Subcutaneous abdominal adipose tissue (tissue), 5 donors: ENCODE results near the gene RPS19BP1.

Experiments used
- H3K27ac ChIP-seq: one replicate; pipeline ENCODE4 v1.7.0; 2013; ENCODE audit warnings: low read depth, mild to moderate bottlenecking, inconsistent platforms, low read length, moderate library complexity
- H3K27me3 ChIP-seq, 5 donors: one replicate each; pipeline ENCODE4 v1.7.0; 2013; ENCODE audit warnings: low read length in 5 of 5, inconsistent platforms in 1 of 5; ENCODE audit not compliant: control insufficient read depth in 5 of 5, insufficient read depth in 4 of 5
- H3K36me3 ChIP-seq, 5 donors: one replicate each; pipeline ENCODE4 v1.7.0; 2013; ENCODE audit warnings: low read length in 5 of 5; ENCODE audit not compliant: control insufficient read depth in 5 of 5, insufficient read depth in 5 of 5
- H3K4me1 ChIP-seq, 5 donors: one replicate each; pipeline ENCODE4 v1.7.0; 2013; ENCODE audit warnings: low read length in 5 of 5, mild to moderate bottlenecking in 3 of 5, moderate library complexity in 1 of 5; ENCODE audit not compliant: control insufficient read depth in 5 of 5, insufficient read depth in 5 of 5
- H3K4me3 ChIP-seq, 5 donors: one replicate each; pipeline ENCODE4 v1.7.0; 2013; ENCODE audit warnings: low read length in 5 of 5, low read depth in 1 of 5
- H3K9ac ChIP-seq, 5 donors: one replicate each; pipeline ENCODE4 v1.7.0; 2013; ENCODE audit warnings: low read length in 5 of 5, mild to moderate bottlenecking in 4 of 5, moderate library complexity in 3 of 5
- H3K9me3 ChIP-seq, 5 donors: one replicate each; pipeline ENCODE4 v1.7.0; 2013; ENCODE audit warnings: low read length in 5 of 5; ENCODE audit not compliant: control insufficient read depth in 5 of 5
- donor health status: healthy.
- donor health status: healthy.
- donor health status: healthy.
- donor health status: healthy.
- donor health status: healthy.

RPS19BP1 gene

DNA sequence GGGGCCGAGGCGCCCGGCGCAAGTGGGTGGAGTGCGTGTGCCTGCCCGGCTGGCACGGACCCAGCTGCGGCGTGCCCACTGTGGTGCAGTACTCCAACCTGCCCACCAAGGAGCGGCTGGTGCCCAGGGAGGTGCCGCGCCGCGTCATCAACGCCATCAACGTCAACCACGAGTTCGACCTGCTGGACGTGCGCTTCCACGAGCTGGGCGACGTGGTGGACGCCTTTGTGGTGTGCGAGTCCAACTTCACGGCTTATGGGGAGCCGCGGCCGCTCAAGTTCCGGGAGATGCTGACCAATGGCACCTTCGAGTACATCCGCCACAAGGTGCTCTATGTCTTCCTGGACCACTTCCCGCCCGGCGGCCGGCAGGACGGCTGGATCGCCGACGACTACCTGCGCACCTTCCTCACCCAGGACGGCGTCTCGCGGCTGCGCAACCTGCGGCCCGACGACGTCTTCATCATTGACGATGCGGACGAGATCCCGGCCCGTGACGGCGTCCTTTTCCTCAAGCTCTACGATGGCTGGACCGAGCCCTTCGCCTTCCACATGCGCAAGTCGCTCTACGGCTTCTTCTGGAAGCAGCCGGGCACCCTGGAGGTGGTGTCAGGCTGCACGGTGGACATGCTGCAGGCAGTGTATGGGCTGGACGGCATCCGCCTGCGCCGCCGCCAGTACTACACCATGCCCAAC is 44.6 kb downstream of the RPS19BP1 start:
- no peaks in the 10 kb centered on the region for H3K27me3 ChIP-seq

DNA sequence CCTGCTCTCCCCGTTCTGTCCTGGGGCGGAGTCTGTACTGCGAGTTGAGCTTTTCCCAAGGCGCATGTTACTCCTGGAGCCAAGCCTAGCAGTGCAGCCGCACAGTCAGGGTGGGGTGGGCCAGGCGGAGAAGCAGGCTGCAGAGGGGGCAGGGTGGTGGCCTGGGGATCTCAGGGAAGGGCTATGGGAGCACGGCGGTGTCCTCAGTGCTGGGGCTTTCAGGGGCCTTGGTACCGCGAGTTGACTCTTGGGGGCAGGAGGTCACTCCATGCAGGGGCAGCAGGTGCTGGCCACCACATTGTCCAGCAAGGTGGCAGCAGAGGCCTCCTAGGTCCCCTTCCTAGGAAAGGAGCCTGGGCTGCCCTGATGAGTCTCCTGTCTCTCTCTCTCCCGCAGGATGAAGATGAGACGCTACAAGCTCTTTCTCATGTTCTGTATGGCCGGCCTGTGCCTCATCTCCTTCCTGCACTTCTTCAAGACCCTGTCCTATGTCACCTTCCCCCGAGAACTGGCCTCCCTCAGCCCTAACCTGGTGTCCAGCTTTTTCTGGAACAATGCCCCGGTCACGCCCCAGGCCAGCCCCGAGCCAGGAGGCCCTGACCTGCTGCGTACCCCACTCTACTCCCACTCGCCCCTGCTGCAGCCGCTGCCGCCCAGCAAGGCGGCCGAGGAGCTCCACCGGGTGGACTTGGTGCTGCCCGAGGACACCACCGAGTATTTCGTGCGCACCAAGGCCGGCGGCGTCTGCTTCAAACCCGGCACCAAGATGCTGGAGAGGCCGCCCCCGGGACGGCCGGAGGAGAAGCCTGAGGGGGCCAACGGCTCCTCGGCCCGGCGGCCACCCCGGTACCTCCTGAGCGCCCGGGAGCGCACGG is 45.4 kb downstream of the RPS19BP1 start:
- no peaks in the 10 kb centered on the region for H3K27me3 ChIP-seq
- no peak overlapping the region for H3K27ac ChIP-seq
- peaks cover 0 to 10% (median 9%) of the 10 kb centered on the region in 5 donors for H3K36me3 ChIP-seq
- peaks cover 0 to 25% (median 18%) of the 10 kb centered on the region in 5 donors for H3K4me1 ChIP-seq
- no peaks in the 10 kb centered on the region for H3K9me3 ChIP-seq
- H3K4me3 ChIP-seq: no peak overlapping the region
- H3K9ac ChIP-seq: no peak overlapping the region

More for the DNA sequence above, 44.6 kb downstream of the RPS19BP1 start:
- Histone ChIP-seq H3K36me3 (peaks cover 0 to 10% (median 9%) of the 10 kb centered on the region in 5 donors), H3K4me3 (no peak overlapping the region), H3K9me3 (no peaks in the 10 kb centered on the region), H3K27ac (no peak overlapping the region), H3K9ac (no peak overlapping the region), H3K4me1 (peaks cover 0 to 20% (median 18%) of the 10 kb centered on the region in 5 donors)

DNA sequence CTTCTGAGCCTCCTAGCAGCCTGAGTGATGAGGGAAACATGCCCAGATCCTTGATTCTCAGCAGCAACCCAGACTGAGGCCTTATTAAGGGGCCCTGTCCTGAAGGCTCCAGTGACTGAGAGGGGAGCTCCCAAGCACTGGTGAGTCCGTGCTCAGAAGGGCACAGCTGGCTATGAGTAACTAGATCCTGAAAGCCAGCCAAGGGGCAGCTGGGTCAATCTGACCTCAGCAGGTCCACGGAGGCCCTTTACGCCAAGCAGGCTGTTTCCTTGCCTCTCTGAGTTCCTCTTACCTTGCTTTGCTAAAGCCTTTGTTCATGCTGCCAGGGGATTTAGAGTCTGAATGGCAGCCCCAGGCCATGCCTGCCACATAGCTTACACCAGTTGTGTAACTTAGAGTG is 49.8 kb downstream of the RPS19BP1 start:
- Histone ChIP-seq H3K9me3 (no peaks in the 10 kb centered on the region), H3K27me3 (no peaks in the 10 kb centered on the region), H3K36me3 (peaks cover 0 to 2% (median 0%) of the 10 kb centered on the region in 5 donors), H3K27ac (no peak overlapping the region), H3K4me3 (no peak overlapping the region), H3K9ac (no peak overlapping the region), H3K4me1 (peaks cover 0 to 29% (median 13%) of the 10 kb centered on the region in 5 donors)

DNA sequence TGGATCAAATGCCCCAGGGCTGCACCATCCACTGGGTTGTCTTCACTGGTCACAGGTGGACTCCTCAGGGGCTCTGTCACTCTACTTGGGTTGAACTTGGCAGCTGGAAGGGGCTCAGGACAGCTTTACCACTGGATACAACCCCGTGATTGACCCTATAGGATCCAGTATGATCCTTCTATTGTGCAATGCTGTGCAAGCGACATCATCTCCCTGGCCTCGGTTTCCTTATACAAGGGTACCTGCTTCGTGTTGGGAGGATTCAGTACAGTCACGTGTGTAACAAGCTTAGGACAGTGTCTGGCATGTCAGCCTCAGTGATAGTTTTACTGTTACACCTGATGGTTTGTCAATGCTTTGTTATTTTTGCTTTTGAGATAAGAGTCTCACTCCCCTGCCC is 51.0 kb downstream of the RPS19BP1 start:
- Histone ChIP-seq H3K4me1 (peaks cover 0 to 25% (median 8%) of the 10 kb centered on the region in 5 donors), H3K36me3 (no peaks in the 10 kb centered on the region), H3K9ac (no peak overlapping the region), H3K27ac (no peak overlapping the region), H3K27me3 (no peaks in the 10 kb centered on the region), H3K4me3 (no peak overlapping the region), H3K9me3 (no peaks in the 10 kb centered on the region)

DNA sequence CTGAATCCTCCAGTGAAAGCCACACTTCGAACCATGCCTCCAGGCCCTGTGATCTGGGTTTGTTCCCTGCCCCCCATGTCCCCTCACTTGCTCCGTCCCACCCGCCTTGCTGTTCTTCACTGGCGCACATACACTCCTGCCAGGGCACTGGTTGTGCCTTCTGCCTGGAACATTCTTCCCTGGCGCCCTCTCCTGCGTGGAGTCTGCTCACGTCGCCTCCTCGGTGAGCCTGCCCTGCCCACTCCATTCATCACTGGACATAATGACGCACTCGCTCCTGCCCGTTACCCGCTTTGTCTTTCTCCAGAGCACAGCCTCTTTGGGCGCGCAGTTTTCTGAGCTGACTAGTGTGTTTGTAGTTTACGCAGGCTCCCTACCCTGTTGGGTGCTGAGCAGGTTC is 51.5 kb downstream of the RPS19BP1 start:
- Histone ChIP-seq H3K9ac (no peak overlapping the region), H3K4me3 (no peak overlapping the region), H3K27me3 (no peaks in the 10 kb centered on the region), H3K36me3 (no peaks in the 10 kb centered on the region), H3K4me1 (peaks cover 2 to 28% (median 13%) of the 10 kb centered on the region in 5 donors), H3K27ac (no peak overlapping the region), H3K9me3 (no peaks in the 10 kb centered on the region)

DNA sequence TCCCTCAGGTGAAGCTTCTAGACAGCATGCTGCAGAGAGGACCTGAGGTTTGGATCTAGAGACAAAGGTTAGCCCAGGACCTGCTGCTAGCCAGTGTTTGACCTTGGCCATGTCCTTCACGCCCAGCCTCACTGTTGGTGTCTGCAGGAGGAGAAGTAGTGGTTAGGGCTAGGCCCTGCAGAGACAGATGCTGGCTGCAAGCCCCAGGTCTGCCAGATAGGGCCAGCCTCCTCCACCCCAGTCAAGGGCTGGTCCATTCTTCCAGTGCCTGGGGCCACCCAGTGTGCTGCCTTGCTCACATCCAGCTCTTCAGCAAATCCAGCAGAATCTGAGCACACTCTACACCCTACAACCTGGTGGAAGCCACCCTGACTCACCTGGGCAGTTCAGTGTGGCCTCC is 52.0 kb downstream of the RPS19BP1 start:
- Histone ChIP-seq H3K9ac (no peak overlapping the region), H3K36me3 (no peaks in the 10 kb centered on the region), H3K27ac (no peak overlapping the region), H3K9me3 (no peaks in the 10 kb centered on the region), H3K4me3 (no peak overlapping the region), H3K4me1 (peaks cover 4 to 33% (median 15%) of the 10 kb centered on the region in 5 donors), H3K27me3 (no peaks in the 10 kb centered on the region)

DNA sequence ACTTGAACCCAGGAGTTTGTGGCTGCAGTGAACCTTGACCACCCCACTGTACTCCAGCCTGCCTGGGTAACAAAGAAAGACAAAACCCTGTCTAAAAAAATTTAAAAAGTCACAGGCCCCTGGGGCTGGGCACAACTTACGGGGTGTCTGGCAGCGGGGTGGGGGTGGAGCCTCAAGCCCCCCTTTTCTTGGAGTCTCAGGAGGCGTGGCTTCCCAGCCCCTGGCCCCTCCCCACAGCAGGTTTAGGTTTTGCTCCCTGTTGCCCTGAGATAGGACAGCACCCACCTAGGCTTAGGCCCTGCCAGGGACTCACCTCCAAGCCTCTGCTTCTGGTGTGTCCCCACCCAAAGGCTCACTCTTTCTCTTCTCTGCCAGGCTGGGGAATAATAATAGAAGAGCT is 53.3 kb downstream of the RPS19BP1 start:
- no peak overlapping the region for H3K27ac ChIP-seq
- H3K4me1 ChIP-seq: peaks cover 4 to 44% (median 27%) of the 10 kb centered on the region in 5 donors
- no peak overlapping the region for H3K4me3 ChIP-seq
- no peak overlapping the region for H3K9ac ChIP-seq
- no peaks in the 10 kb centered on the region for H3K27me3 ChIP-seq
- H3K36me3 ChIP-seq: no peaks in the 10 kb centered on the region
- no peaks in the 10 kb centered on the region for H3K9me3 ChIP-seq
